Breast epithelium (tissue), 4 donors: ENCODE results near the gene EBF3. TPM values are rescaled to one million over a fixed set of nuclear protein-coding genes. Genes with fewer than 3 reads are reported as not detected.

ENCODE experiments used
- DNase-seq, 2 donors: peaks; one replicate each; pipeline ENCODE4 v3.0.0-alpha.2; 2019; ENCODE audit warnings: low spot score in 2 of 2
- H3K27ac ChIP-seq, 2 donors: fragments of 200-600 bp; sonication (generic) in 1 of 2; one replicate each; pipeline ENCODE4 v1.5.1; 2016 to 2019; ENCODE audit warnings: mild to moderate bottlenecking in 1 of 2
- H3K27me3 ChIP-seq, 2 donors: fragments of 200-600 bp; sonication (generic) in 1 of 2; one replicate each; pipeline versions ENCODE4 v1.5.1 to v1.6.0; 2017 to 2019; ENCODE audit warnings: control low read depth in 1 of 2, mild to moderate bottlenecking in 1 of 2
- H3K36me3 ChIP-seq: fragments of 200-600 bp; one replicate; pipeline ENCODE4 v1.5.1; 2019
- H3K4me1 ChIP-seq, 2 donors: fragments of 200-600 bp; sonication (generic); one replicate each; pipeline ENCODE4 v1.5.1; 2016 to 2019; ENCODE audit warnings: control low read depth in 1 of 2
- H3K4me3 ChIP-seq, 3 donors: fragments of 200-600 bp; sonication (generic); 1 replicate in 2 of 3; 2 replicates in 1 of 3; pipeline ENCODE4 v1.5.1; 2016 to 2019; ENCODE audit warnings: mild to moderate bottlenecking in 3 of 3, moderate library complexity in 2 of 3
- H3K9me3 ChIP-seq, 2 donors: fragments of 200-600 bp; sonication (generic) in 1 of 2; one replicate each; pipeline ENCODE4 v1.5.1; 2016 to 2019; ENCODE audit warnings: control low read depth in 1 of 2
- CTCF ChIP-seq, 3 donors: fragments of 450-650 bp; IDR thresholded peaks; one replicate each; pipeline ENCODE4 v1.5.1; 2016 to 2017; ENCODE audit warnings: antibody characterized with exemption in 3 of 3, mild to moderate bottlenecking in 3 of 3, moderate library complexity in 3 of 3
- POLR2A ChIP-seq: fragments of 450-650 bp; IDR thresholded peaks from one replicate; pipeline ENCODE4 v1.6.1; 2016; ENCODE audit warnings: antibody characterized with exemption, mild to moderate bottlenecking, moderate library complexity
- POLR2AphosphoS5 ChIP-seq, 3 donors: sonication (generic); formaldehyde crosslinking; IDR thresholded peaks; one replicate each; pipeline ENCODE4 v1.6.1; 2017; ENCODE audit warnings: antibody characterized with exemption in 3 of 3
- intact Hi-C: fragments of 100-400 bp; cut with DNase I; formaldehyde crosslinking; loops from one replicate; pipeline ENCODE4 v1.15.1; 2023; ENCODE audit warnings: low total_unique reads
- total RNA-seq, 3 donors: library from RNA; depleted of rRNA; stranded (reverse); fragments of >200 nt; gene quantifications; one replicate each; pipeline ENCODE4 v1.1.0, GENCODE V29; 2016

Gene EBF3
- total RNA-seq, 3 donors from 2014 or later: 4.2 to 28.0 (median 6.6) TPM

- intact Hi-C loops: no loop called here
- Histone ChIP-seq H3K27me3 (peaks cover 0 to 5% of the 10 kb centered on the region in 2 donors), H3K27ac (no peak overlapping the region), H3K36me3 (no peaks in the 10 kb centered on the region), H3K4me1 (no peaks in the 10 kb centered on the region), H3K4me3 (no peak overlapping the region), H3K9me3 (no peaks in the 10 kb centered on the region)
- no peak for DNase-seq
- TF ChIP-seq POLR2A (no peak), POLR2AphosphoS5 (IDR thresholded peaks at IDR 0.05) (no peak), CTCF (IDR thresholded peaks at IDR 0.05) (no peak)
These were observed 114.2 kb downstream of the EBF3 start for GRCh38 chr10:129849853-129850252.

GRCh38 chr10:129849452-129849750 is 114.7 kb downstream of the EBF3 start:
- intact Hi-C loops: no loop called here
- Histone ChIP-seq H3K27ac (no peak overlapping the region), H3K4me1 (no peaks in the 10 kb centered on the region), H3K27me3 (peaks cover 0 to 5% of the 10 kb centered on the region in 2 donors), H3K36me3 (no peaks in the 10 kb centered on the region), H3K4me3 (no peak overlapping the region), H3K9me3 (no peaks in the 10 kb centered on the region)
- no peak for DNase-seq
- TF ChIP-seq POLR2AphosphoS5 (IDR thresholded peaks at IDR 0.05) (no peak), CTCF (IDR thresholded peaks at IDR 0.05) (no peak), POLR2A (no peak)

GRCh38 chr10:129848696-129849451 is 115.2 kb downstream of the EBF3 start:
- H3K36me3 ChIP-seq: no peaks in the 10 kb centered on the region
- peaks cover 0 to 5% of the 10 kb centered on the region in 2 donors for H3K27me3 ChIP-seq
- no peak overlapping the region for H3K4me3 ChIP-seq
- DNase-seq: no peak
- intact Hi-C loops: no loop called here
- TF ChIP-seq POLR2A: no peak
- no peak for TF ChIP-seq CTCF (IDR thresholded peaks at IDR 0.05)
- TF ChIP-seq POLR2AphosphoS5 (IDR thresholded peaks at IDR 0.05): no peak
- no peaks in the 10 kb centered on the region for H3K9me3 ChIP-seq
- no peaks in the 10 kb centered on the region for H3K4me1 ChIP-seq
- no peak overlapping the region for H3K27ac ChIP-seq

GRCh38 chr10:129847741-129848483 is 116.2 kb downstream of the EBF3 start:
- intact Hi-C loops: no loop called here
- no peak for TF ChIP-seq POLR2A
- no peak for TF ChIP-seq POLR2AphosphoS5 (IDR thresholded peaks at IDR 0.05)
- no peak for TF ChIP-seq CTCF (IDR thresholded peaks at IDR 0.05)
- Histone ChIP-seq H3K9me3 (no peaks in the 10 kb centered on the region), H3K4me3 (no peak overlapping the region), H3K4me1 (no peaks in the 10 kb centered on the region), H3K27me3 (peaks cover 0 to 5% of the 10 kb centered on the region in 2 donors), H3K36me3 (no peaks in the 10 kb centered on the region), H3K27ac (no peak overlapping the region)
- DNase-seq: no peak

GRCh38 chr10:129846991-129847391 is 117.1 kb downstream of the EBF3 start:
- intact Hi-C loops: no loop called here
- DNase-seq: no peak

More at GRCh38 chr10:129846991-129847391, 117.1 kb downstream of the EBF3 start:
- TF ChIP-seq POLR2A (no peak), CTCF (IDR thresholded peaks at IDR 0.05) (no peak), POLR2AphosphoS5 (IDR thresholded peaks at IDR 0.05) (no peak)
- Histone ChIP-seq H3K9me3 (no peaks in the 10 kb centered on the region), H3K36me3 (no peaks in the 10 kb centered on the region), H3K4me3 (no peak overlapping the region), H3K27ac (no peak overlapping the region), H3K27me3 (peaks cover 0 to 5% of the 10 kb centered on the region in 2 donors), H3K4me1 (no peaks in the 10 kb centered on the region)
